Measurements from ENCODE around the gene CCDC24. TPM values are rescaled to one million over a fixed set of nuclear protein-coding genes. Genes with fewer than 3 reads are reported as not detected.

CCDC24 gene
- total RNA-seq, 3 donors from 2014 or later (not counting 1 experiment from before 2014, with no cell fraction given), result 3.8 to 5.2 (median 3.9) TPM

DNA sequence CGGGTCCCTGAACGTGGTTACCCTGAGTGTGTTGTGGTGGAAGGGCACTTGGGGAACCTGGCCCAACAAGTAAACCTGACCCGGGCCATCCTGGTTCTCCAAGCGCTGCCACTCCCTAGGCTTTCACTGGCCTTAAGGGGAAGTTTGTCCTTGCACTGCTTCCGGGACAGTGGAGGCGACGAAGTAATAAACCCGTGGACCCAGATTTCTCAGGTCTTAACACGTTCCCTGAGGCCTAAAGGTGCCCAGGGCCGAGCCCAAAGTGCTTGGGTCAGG lies 261 bp upstream of the CCDC24 start:
- no peaks in the 10 kb centered on the region for H3K27me3 ChIP-seq (ENCODE audit: control insufficient read depth, insufficient read depth, low read length)
- H3K27ac Mint-ChIP-seq, result peak overlapping the region; percentile 37 to 93
- TF ChIP-seq, protein P1, sequence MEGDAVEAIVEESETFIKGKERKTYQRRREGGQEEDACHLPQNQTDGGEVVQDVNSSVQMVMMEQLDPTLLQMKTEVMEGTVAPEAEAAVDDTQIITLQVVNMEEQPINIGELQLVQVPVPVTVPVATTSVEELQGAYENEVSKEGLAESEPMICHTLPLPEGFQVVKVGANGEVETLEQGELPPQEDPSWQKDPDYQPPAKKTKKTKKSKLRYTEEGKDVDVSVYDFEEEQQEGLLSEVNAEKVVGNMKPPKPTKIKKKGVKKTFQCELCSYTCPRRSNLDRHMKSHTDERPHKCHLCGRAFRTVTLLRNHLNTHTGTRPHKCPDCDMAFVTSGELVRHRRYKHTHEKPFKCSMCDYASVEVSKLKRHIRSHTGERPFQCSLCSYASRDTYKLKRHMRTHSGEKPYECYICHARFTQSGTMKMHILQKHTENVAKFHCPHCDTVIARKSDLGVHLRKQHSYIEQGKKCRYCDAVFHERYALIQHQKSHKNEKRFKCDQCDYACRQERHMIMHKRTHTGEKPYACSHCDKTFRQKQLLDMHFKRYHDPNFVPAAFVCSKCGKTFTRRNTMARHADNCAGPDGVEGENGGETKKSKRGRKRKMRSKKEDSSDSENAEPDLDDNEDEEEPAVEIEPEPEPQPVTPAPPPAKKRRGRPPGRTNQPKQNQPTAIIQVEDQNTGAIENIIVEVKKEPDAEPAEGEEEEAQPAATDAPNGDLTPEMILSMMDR (IDR thresholded peaks at IDR 0.05), result no peak
- H3K4me1 Mint-ChIP-seq, result peaks cover 4 to 19% of the 10 kb centered on the region in 2 donors
- no peaks in the 10 kb centered on the region for H3K36me3 Mint-ChIP-seq
- 2% methylated on average over 10 of the region's 10 CpGs for WGBS (ENCODE audit: insufficient coverage)
- H3K4me1 ChIP-seq (ENCODE audit: control insufficient read depth, insufficient read depth, low read length), result peaks cover 16% of the 10 kb centered on the region
- H3K4me3 ChIP-seq (ENCODE audit: low read length), result peak overlapping the region; percentile 74
- no peaks in the 10 kb centered on the region for H3K9me3 Mint-ChIP-seq
- intact Hi-C loops (cut with micrococcal nuclease), result loop anchor here (1.0 kb wide), 2 partner anchors 17 to 39 kb away; partner anchors contain the start of gene ATP6V0B
- H3K27ac ChIP-seq (ENCODE audit: low read length), result peak overlapping the region; percentile 41
- H3K9me3 ChIP-seq (ENCODE audit: control insufficient read depth, insufficient read depth, low read length), result no peaks in the 10 kb centered on the region
- H3K4me3 Mint-ChIP-seq, result peak overlapping the region; percentile 93
- DNase-seq (no peak), ATAC-seq (no peak)
- H3K36me3 ChIP-seq (ENCODE audit: control insufficient read depth, insufficient read depth, low read length), result no peaks in the 10 kb centered on the region
- H3K27me3 Mint-ChIP-seq (ENCODE audit: low read depth in 2 of 2), result no peaks in the 10 kb centered on the region

DNA sequence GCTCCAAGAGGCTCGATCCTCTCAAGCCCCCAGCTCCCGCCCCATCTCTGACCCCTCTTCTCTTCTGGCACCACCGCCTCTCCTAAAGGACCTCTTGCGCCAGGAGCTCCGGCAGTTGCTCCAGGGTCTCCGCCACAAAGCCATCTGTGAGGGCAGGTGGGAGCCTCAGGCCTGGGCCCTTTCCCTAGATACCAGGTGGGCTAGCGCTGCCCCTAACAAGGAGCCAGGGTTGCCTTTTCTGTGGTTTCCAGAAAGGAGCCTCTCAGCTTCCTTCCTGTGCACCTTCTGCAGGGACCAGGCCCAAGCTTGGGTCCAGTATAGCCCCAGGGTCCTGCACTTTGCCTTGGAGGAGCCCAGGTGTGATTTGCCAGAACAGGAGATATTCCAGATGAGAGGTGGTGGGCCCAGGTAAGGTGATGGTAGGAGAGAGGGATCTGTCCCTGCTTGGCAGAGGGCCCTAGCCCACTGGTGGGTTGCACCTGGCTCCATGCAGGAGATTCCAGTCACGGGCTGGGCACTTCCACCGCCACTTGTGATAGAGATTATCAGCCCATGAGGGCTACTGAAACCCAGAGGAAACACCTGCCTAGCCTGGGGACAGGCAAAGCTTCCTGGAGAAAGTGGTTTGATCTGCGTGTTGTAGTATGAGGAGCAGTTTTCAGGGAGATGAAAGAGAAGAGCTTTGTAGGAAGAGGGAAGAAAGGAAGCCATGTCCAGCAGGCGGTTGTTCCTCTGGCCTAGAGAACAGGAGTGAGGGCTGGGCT lies 1.0 kb downstream of the CCDC24 start:
- intact Hi-C loops (cut with micrococcal nuclease), result no loop called here
- Histone ChIP-seq H3K36me3 (ENCODE audit: control insufficient read depth, insufficient read depth, low read length) (no peaks in the 10 kb centered on the region), H3K9me3 (ENCODE audit: control insufficient read depth, insufficient read depth, low read length) (no peaks in the 10 kb centered on the region), H3K4me1 (ENCODE audit: control insufficient read depth, insufficient read depth, low read length) (peaks cover 16% of the 10 kb centered on the region), H3K4me3 (ENCODE audit: low read length) (peak overlapping the region; percentile 74), H3K27me3 (ENCODE audit: control insufficient read depth, insufficient read depth, low read length) (no peaks in the 10 kb centered on the region), H3K27ac (ENCODE audit: low read length) (no peak overlapping the region)
- no peaks in the 10 kb centered on the region for H3K36me3 Mint-ChIP-seq
- H3K4me3 Mint-ChIP-seq, result peak overlapping the region; percentile 93
- H3K27me3 Mint-ChIP-seq (ENCODE audit: low read depth in 2 of 2), result no peaks in the 10 kb centered on the region
- ATAC-seq (no peak), DNase-seq (no peak)
- peak overlapping the region; percentile 37 to 93 for H3K27ac Mint-ChIP-seq
- 51% methylated on average over 11 of the region's 11 CpGs for WGBS (ENCODE audit: insufficient coverage)
- peaks cover 4 to 19% of the 10 kb centered on the region in 2 donors for H3K4me1 Mint-ChIP-seq
- TF ChIP-seq, protein P1 (IDR thresholded peaks at IDR 0.05), result no peak
- no peaks in the 10 kb centered on the region for H3K9me3 Mint-ChIP-seq

DNA sequence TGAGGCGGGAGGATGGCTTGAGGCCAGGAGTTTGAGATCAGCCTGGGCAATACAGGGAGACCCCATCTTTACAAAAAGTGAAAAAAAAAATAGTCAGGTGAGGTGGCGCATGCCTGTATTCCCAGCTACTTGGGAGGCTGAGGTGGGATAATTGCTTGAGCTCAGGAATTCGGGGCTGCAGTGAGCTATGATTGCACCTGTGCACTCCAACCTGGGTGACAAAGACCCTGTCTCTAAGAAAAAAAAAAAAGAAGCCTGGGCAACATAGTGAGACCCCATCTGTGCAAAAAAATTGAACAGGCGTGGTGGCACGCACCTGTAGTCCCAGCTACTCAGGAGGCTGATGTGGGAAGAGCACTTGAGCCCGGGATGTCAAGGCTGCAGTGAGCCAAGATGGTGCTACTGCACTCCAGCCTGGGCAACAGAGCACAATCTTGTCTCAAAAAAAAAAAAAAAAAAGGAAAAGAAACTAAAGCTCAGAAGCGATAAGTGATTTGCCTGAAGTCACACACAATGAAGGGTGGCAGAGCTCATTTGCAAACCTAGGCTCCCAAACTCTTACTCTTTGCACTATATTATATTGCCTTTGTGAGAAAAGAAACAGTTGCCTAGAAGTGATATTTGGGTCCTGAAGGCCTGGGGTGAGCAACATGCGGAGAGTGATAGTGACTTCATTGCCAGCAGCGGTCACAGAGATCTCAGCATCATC lies 2.0 kb downstream of the CCDC24 start:
- H3K27ac ChIP-seq (ENCODE audit: low read length), result no peak overlapping the region
- peak overlapping the region; percentile 34 to 93 for H3K27ac Mint-ChIP-seq

More for the DNA sequence above, 2.0 kb downstream of the CCDC24 start:
- ATAC-seq, result no peak
- Histone ChIP-seq H3K36me3 (ENCODE audit: control insufficient read depth, insufficient read depth, low read length) (no peaks in the 10 kb centered on the region), H3K4me1 (ENCODE audit: control insufficient read depth, insufficient read depth, low read length) (peaks cover 16% of the 10 kb centered on the region), H3K27me3 (ENCODE audit: control insufficient read depth, insufficient read depth, low read length) (no peaks in the 10 kb centered on the region), H3K9me3 (ENCODE audit: control insufficient read depth, insufficient read depth, low read length) (no peaks in the 10 kb centered on the region), H3K4me3 (ENCODE audit: low read length) (no peak overlapping the region)
- Mint-ChIP-seq H3K27me3 (ENCODE audit: low read depth in 2 of 2) (no peaks in the 10 kb centered on the region), H3K9me3 (no peaks in the 10 kb centered on the region), H3K4me3 (peak overlapping the region; percentile 9), H3K4me1 (peaks cover 4 to 19% of the 10 kb centered on the region in 2 donors), H3K36me3 (no peaks in the 10 kb centered on the region)
- DNase-seq, result no peak
- intact Hi-C loops (cut with micrococcal nuclease), result no loop called here
- TF ChIP-seq, protein P1 (IDR thresholded peaks at IDR 0.05), result no peak
- WGBS (ENCODE audit: insufficient coverage), result 92% methylated on average over 8 of the region's 9 CpGs
